GM21529 (cell line): ENCODE results near the gene B3GNT3.
"Not testable (repeated sequence)": the region's sequence is repeated elsewhere in the genome, so short reads cannot be mapped to it uniquely, and the experiment has no call there.

Experiments
- ATAC-seq: cut with Tn5 transposase; IDR thresholded peaks from one replicate; pipeline ENCODE4 v1.9.1; 2021; ENCODE audit not compliant: unreplicated experiment

Gene B3GNT3

DNA sequence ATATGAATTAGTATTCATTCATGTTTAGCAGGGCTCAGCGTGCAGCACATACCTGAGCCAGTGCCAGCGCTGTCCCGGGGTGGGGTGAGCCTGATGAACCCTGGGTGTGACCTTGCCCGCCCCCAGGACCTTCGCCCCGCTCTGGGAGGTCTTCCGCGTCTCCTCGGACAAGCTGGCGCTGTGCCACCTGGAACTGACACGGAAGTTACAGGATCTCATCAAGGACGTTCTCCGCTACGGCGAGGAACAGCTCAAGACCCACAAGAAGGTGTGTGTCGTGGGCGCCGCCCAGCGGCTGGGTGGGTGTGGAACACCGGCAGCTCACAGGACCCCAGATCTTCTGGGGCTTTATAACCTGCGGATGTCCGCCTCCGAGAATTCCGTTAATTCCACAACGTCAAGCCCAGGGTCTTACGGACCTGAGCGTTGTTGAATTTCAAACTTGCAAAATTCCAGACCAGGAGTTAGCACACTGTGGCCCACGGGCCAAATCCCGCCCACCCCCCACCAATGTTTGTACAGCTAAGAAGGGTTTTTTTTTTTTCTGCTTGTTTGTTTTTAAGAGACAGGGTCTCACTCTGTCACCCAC, 28.3 kb upstream of the B3GNT3 start:
- ATAC-seq = no peak

DNA sequence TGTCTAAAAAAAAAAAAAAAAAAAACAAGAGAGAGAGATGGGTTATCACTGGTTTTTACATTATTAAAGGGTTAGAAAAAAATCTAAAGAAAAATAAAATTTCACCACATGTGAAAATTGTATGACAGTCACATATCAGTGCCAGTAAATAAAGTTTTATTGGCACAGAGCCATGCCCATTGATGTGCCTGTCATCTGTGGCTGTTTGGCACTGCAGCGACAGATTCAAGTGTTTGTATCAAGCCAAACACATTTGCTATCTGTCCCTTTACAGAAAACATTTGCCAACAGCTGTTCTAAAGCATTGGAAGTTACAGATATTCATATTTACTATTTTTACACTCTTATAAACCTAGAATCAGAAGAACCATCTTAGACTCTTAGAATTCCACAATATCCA, 27.4 kb upstream of the B3GNT3 start:
- no peak for ATAC-seq

DNA sequence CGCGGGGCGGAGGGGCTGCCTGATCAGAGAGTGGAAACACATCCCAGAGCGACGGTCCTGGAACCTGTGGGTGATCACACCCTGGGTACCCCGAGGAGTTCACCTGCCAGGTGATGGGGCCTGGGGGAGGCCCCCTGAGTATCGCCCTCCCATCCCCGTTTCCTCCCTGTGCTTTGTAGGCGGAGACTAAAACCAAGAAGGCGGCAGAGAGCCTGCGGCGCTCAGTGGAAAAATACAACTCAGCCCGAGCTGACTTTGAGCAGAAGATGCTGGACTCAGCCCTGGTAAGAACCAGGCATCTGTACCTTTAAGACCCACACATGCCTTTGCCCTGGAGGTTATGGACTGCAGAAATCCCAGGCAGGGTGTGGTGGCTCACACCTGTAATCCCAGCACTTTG, 24.3 kb upstream of the B3GNT3 start:
- no peak for ATAC-seq

DNA sequence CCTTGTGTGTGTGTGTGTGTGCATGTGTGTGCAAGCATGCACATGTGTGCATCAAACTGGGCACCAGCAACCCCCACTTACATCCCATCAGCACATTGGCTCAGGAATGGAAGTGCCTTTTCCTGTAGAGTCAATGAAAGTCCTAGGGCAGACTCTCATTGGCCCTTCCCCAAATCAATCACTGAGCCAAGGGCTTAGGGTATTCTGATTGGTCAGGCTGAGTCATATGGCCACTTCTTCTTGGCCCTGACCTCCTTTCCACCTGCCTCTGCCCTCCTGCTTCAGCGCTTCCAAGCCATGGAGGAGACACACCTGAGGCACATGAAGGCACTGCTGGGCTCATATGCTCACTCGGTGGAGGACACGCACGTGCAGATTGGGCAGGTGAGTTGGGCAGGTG, 22.8 kb upstream of the B3GNT3 start:
- no peak for ATAC-seq

DNA sequence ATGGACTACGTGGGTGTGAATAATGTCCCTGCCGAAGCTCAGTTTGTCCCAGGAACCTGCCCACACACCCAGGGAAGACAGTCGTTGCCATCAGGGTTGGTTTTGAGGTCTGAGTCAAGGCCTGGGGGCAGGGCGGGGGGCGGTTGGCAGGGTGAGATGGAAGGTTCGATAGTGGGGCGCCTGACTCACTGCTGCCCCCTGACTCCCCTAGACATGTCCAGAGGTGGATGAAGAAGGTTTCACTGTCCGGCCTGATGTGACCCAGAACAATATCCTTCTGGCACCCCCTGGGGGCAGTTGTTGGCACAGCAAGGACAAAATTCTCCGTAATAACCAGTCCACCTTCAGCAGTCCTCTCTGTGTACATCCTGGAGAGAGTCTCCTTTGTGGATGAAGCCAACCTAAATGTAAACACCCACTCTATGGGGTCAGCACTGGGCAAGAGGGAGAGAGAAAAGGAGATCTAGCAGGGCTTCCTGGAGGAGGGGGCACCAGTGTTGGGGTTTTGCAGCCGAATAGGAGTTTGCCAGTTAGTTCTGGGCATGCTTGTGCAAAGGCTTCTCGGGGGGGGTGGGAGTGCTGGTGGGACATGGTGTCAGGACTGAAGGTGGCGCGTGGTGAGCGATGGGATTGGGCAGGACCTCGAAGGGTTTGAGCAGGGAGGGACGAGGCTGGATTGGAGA, 19.6 kb upstream of the B3GNT3 start:
- ATAC-seq = no peak

DNA sequence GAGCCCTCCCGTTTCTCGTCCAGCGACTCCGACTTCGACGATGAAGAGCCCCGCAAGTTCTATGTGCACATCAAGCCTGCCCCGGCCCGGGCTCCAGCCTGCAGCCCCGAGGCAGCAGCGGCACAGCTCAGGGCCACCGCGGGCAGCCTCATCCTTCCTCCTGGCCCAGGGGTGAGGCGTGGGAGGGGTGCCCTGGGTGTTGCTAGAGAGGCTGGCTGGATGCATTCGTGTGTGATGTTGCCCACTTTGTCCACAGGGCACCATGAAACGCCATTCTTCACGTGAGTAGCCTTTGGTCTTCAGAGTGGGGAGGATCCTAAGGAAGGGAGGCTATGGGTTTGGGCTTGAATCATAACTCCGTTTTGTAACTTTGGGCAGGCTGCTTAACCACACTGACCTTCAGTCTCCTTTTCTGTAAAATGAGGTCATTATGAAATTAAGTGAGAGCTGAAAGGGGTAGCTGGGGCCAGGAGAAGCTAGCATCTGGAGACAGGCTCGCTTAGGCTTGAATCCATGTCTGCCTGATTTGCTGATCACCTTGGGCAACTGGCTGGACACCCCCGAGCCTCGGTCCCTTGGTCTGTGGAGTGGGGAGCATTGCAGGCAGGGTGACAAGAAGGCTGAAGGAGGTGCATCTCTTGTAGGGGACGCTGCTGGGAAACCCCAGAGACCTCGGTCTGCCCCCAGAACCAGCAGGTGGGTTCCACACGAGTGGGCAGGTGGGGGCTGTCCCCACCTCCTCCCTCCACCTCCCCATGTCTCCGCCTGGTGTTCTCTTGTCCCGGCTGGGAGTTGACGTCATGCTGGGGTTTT, 18.7 kb upstream of the B3GNT3 start:
- peak; percentile 61 for ATAC-seq

DNA sequence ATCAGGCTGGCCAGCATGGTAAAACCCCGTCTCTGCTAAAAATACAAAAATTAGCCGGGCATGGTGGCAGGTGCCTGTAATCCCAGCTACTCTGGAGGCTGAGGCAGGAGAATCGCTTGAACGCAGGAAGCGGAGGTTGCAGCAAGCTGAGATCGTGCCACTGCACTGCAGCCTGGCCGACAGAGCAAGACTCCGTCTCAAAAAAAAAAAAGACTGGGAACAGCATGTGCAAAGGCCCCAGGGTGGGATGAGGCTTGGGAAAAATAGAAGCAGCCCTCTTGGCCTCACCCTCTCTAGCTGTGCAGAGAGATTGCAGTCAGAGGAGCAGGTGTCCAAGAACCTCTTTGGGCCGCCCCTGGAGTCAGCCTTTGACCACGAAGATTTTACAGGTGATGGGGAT, 17.1 kb upstream of the B3GNT3 start:
- ATAC-seq = not testable (repeated sequence)

DNA sequence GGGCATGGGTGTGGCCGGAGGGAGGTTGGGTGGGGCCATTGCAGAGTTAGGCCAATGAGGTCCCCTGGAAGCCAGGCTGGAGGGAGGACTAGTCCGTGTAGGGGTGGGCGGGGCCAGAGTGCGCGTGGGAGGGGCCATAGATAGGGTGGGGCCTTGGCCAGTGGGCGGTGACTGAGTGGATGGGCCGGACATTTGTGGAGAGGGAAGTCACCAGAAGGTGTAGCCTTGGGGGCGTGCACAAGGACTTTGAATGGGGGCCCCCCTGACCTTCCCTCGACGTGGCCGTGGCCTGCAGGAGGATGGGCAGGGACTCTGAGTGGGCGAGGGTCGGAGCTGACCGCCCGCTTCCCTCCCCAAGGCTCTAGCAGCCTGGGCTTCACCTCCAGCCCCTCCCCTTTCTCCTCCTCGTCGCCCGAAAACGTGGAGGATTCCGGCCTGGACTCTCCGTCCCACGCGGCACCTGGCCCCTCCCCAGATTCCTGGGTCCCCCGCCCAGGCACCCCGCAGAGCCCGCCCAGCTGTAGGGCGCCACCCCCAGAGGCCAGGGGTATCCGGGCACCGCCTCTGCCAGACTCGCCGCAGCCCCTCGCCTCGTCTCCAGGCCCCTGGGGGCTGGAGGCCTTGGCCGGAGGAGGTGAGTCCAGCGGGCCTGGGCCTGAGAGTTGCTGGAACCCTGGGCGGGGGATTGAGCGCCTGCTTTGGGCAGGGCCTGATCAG, 16.5 kb upstream of the B3GNT3 start:
- ATAC-seq = no peak

DNA sequence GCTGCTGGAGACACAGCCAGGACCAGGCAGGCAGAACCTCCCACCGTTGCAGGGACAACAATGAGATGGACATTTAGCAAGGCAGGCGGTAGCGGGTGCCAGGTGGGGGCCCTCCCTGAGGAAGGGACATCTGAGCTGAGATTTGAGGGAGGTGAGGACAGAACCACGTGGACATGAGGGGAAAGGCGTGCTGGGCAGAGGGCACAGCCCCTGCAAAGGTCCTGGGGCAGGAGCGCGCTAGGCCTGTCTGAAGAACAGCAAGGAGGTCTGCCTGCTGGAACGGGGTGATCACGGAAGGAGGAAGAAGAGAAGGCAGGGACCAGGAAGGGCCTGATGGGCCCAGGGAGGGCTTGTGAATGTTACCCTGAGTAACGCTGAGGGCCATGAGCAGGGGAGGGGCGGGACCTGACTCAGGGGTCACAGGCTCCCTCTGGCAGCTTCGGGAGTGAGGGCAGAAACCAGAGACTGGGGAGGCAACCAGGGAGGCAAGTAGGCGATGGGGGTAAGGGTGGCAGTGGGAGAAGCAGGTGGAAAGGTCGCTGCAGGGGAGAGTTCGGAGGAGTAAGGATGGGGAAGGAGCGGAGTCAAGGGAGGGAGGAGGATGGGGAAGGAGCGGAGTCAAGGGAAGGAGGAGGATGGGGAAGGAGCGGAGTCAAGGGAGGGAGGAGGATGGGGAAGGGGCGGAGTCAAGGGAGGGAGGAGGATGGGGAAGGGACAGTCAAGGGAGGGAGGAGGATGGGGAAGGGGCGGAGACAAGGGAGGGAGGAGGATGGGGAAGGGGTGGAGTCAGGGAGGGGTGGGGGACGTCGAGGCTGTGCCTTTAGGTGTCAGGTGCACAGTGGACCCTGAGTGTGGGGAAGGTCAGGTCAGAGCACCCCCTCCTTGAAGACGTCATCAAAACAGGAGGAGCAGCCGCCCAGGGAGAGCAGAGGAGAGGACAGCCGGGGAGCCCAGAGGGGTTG, 15.7 kb upstream of the B3GNT3 start:
- ATAC-seq = no peak

DNA sequence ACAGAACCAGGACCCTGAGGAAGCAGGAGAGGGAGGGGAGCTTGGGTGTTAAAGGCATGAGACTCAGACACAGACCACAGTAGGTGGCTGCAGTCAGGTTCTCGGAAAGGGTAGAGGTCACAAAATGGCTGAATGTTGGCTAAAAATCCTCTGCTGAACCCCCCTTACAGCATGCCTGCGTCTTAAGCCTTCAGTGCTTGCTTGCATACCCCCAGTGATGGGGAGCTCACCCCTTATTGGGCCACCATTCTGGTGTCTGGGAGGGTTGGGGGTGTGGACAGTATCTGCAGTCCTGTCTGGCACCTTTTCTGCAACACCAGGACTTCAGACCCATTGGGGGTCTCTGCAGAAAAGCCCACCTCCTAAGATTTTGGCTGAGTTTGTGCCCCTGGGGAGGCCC, 14.2 kb upstream of the B3GNT3 start:
- ATAC-seq = no peak

DNA sequence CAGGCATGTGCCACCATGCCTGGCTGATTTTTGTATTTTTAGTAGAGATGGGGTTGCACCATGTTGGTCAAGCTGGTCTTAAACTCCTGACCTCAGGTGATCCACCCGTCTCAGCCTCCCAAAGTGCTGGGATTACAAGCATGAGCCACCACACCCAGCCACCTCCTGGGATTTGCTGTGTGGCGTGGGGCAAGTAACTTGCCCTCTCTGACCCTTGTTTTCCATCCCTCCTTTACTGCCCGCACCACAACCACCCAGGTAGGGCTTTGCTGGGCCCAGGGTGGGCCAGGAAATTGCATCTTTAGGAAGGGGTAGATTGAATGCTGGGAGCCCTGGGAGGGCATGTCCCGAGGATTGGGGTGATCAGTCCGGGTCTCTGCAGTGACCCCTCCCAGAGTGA, 11.2 kb upstream of the B3GNT3 start:
- not testable (repeated sequence) for ATAC-seq

DNA sequence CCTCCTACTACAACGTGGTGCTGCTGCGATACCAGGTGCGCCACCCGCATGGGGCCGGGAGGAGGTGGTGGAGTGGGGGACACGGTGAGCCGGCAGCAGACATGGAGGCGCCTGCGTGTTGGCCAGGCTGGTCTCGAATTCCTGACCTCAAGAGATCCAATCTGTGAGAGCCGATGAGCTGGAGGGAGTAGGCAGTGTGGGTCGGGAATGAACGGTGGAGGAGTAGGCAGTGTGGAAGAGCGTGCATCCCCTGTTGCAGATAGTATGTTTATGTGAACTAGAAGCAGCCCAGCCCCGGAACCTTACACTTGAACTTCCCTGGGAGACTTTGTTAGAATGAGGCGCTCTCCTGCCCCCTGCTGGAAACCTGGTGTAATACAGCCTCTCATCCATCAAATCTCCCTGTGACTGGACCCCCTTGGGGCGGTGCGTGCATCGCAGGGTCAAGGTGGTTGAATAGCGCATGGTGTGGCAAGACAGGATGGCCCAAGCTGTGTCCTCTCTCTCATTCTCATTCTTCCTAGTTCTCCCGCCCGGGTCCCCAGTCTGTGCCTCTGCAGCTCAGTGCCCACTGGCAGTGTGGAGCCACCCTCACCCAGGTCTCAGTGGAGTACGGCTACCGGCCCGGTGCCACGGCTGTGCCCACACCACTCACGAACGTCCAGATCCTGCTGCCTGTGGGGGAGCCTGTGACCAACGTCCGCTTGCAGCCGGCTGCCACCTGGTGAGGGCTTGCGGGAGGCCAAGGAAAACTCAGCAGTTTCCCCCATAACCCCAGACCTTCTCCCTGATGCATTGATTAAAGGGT, 10.5 kb upstream of the B3GNT3 start:
- ATAC-seq = no peak

DNA sequence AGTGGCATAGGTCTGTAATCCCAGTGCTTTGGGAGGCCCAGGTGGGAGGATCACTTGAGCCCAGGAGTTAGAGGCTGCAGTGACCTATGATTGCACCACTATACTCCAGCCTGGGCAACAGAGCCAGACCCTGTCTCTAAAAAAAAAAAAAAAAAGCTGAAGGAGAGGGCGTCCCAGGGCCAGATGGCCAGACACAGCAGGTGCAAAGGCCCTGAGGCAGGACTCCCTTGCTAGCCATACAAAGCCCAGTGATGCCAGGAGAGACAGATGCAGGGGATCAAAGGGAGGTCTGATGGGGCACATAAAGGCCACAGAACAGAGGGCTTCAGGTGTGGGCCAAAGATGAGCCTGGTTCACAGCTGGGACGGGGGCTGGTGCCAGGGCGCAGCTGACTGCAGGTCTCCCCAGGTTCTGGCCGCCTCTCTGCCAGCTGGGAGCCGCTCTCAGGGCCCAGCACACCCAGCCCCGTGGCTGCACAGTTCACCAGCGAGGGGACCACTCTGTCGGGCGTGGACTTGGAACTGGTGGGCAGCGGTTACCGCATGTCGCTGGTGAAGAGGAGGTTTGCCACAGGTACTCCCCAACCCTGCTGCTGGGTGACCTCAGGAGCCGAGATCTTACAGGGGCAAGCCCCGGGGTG, 7.5 kb upstream of the B3GNT3 start:
- ATAC-seq = no peak

DNA sequence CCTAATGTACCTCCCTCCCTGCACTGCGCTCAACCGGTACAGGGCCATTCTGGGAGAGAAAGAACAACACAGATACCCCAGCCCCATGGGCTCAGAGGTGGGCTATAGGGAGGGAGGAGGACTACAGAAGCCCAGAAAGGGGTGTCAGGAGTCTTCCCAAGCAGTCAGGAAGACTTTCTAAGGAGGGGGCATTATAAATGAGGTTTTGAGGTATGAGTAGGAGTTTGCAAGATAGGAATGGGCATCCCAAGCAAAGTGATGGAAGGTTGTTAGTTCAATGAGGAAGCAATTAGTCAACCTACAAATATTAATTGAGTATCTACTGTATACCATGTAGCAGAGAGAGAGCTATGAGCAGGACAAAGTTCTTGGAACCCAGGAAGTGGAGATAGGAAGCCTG, 6.3 kb upstream of the B3GNT3 start:
- no peak for ATAC-seq

DNA sequence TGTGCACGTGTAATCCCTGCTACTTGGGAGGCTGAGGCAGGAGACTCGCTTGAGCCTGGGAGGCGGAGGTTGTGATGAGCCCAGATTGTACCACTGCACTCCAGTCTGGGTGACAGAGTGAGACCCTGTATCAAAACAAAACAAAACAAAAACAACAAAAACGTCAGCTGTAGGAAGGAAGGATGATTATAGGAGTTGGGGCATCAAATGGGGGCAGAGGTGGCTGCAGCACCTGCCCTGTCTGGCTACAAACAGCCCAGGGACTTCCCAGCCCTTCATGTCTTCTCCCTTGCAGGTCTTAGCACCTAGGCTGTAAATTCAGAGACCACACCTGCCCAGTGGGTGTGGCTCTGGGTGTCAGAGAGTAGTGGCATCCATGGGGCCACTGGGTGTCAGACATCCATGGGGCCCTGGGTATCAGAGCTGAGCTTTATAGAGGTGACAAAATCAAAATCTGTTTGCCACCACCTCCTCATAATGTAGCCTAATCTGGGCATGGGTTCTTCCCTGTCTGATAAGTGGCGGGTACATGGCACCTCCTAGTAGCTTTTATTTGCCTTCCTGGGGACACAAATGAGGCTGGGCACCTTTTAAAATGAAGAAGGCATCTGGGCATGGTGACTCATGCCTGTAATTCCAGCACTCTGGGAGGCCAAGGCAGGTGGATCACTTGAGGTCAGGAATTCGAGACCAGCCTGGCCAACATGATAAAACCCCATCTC, 4.7 kb upstream of the B3GNT3 start:
- no peak for ATAC-seq

DNA sequence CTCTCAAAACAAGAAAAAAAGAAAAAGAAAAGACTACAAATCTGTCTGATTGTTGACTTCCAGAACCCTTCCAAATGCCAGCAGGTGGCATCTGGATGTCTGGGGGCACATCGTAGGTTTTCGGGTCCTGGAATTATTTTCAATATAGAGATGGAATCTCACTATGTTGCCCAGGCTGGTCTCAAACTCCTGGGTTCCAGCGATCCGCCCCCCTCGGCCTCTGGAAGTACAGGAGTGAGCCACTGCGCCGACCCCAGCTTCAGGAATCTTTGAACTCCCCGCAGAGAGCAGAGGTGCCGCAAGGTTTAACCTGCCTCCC, 567 bp upstream of the B3GNT3 start:
- ATAC-seq = no peak

DNA sequence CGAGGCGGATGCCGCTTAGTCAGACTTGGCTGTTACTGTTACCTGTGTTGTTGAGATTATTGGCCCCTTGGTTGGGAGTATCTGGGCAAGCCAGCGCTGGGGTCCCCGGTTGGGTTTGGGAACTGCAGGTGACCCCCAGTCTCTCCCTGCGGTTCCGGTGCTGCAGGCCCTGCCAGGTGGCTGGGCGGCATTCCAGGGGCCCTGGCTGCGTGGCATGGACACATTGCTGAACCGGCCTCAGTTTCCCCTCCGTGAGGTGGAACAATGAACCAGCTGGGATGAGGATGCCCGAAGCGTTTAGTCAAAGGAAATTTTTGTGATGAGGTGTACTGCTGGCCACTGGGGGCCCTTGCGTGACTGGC, 538 bp downstream of the B3GNT3 start:
- no peak for ATAC-seq

DNA sequence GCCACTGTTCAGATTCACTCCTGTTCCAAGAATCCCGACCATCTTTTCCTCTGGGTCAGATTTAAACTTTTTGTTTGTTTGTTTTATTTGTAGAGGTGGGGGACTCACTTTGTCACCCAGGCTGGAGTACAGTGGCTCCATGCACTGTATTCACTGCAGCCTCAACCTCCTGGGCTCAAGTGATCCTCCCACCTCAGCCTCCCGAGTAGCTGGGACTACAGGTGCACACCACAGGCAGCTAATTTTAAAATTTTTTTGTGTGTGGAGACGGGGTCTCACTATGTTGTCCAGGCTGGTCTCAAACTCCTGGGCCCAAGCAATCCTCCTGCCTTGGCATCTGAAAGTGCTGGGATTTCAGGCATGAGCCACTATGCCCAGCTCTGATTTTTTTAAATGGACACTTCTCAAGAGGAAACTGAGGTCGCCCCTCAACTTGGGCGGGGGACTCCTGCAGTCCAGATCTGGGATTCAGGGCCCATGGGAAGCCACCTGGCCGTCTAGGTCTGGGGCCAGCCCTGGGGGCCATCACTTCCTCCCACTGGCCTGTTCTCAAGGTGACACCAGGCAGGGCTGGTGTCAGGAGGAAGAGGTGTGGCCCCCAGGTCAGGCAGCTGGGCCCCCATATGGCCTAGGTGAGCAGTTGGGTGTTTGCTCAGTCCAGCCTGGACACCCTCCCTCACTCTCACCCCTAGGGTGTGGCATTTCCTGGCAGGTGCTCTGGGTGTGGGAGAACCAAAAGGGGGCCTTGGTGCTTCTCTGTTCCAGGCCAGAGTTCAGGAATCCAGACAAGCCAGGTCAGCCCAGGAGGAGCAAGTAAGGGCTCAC, 1.3 kb downstream of the B3GNT3 start:
- no peak for ATAC-seq
